ENCODE results near the gene SLC35F6.
"Not testable (repeated sequence)": the region's sequence is repeated elsewhere in the genome, so short reads cannot be mapped to it uniquely, and the experiment has no call there.

SLC35F6 gene

DNA sequence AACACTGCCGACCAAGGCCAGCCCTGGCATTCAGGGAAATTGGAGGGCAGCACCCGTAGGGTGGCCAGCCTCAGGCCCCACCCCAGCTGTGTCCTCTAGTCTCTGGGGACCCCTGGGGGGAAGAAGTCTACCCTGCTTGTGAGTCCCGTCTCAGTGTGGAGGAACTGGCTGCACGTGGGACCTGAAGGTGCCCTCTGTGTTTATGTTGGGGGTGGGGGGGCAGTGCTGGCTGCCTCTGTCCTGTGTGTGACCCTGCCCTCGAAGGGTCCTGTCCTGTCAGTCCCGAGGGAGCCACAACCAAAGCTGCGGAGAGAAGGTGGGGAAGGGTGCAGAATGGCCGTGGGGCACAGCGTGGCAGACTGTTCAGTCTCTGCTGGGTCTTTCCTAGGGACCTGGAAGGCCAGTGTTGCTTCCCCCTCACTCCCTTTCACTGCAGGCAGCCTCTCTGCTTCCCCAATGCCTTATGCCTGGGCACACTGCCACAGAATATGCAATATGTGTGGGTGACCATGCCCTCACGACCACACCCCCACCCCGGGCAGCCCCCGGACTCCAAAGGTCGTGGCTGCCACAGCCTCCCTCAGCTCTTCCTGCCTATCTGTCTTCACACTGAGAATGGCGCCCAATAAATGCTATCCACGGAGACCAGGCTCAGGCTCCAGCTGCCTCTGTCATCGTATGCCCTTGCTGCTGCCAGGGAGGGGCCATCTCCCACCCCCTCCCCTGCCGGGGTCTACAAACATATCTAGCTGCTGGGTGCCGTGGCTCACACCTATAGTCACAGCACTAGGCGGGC is 33.3 kb upstream of the SLC35F6 start:
- no peak for DNase-seq

DNA sequence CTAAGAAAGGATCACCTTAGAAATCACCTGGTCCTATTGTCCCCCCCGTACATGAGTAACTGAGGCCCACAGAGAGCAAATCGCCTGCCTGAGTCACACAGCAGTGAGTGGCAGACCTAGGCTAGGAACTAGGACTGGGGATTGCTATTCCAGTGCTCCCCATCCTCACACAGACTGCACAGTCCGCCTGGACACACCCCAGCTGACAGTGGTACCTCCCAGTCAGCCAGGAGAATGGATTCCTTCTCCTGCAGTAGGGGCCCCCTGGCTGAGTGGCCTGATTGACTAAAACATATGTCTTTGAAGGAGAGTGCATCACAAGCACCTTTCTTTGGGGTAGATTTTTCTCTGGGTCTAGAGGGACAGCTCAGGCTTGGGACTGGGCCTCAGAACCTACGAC is 32.4 kb upstream of the SLC35F6 start:
- no peak for DNase-seq

DNA sequence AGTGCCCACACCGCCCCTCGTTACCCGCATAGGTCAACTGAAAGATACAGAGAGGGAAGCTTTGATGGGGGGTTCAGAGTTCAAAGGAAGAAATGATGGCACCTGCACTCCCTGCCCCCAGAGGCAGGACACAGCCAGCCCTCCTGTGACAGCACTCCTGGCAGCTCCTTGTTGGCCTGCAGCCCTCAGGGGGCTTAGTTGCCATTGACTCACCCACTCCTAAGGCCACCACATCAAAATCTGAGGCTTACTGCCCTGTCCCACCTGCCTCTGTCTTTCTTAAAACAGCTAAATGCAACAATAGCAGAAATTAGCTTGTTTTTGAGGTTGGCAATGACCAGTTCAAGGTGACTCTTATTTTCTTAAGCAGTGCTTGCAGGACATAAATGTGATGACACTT is 31.6 kb upstream of the SLC35F6 start:
- DNase-seq: no peak

DNA sequence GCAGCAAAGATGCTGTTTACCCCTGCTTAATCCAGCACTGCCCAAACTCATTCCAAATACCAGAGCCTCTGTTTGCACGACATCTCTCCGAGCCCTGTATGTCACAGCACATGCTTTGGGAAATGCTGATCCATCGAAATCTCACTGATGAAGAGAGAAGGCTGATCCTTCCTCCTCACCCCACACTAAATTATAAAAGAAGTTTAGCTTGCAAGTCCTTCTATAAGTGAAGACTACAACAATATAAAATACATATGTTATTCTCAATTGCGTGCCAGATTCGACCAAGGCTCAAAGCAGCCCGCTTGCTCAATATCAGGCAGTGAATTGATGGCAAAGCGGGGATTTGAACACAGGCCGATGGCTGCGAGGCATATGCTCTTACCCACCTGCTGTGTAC is 30.7 kb upstream of the SLC35F6 start:
- no peak for DNase-seq

DNA sequence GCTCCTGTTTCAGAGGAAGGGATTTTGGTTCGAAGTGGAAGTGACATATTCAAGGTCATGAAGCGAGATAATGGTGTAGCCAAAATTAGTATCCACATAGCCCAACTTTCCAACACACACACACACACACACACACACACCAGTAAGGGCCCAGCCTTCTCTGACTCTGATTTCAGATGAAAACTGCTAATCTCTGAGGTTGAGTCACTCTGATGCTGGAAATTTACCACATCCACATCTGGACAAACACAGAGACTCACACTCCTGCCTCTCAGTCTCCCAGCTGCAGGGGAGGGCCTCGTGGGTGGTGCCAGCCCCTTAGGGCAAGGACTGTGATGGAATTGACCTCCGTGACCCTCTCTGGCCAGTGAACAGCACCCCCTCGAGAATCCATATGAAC is 29.0 kb upstream of the SLC35F6 start:
- DNase-seq: no peak

DNA sequence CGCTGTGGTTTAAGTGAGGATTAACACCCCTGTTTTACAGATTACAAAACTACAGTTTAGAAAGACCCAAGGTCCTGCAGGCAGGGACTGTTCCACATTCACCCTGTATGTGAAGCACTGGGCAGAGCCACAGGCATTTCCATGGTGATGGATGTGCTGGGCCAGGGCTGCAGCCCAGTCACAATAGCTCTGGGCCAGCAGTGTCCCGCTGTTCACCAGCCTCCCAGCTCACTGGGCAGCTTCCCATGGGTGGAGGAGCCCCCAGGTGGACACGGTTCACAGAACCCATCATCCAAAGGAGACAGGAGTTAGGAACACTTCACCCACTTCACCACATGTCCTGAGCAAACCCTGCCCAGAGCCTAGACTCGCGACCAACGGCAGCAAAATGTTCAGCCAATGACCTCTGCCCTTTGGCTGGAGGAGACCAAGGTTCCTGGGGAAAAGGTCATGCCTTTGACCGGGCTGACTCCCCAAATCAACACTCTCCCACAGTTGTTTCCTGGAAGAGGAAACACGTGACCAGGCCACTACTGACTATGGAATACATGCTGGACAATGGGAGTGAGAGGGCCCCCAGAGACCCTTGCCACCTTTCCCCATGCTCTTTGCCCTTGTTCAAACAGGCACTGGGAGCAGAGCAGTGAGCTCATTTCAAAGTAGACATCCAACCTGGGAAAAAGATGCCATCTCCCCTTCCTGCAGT is 28.0 kb upstream of the SLC35F6 start:
- no peak for DNase-seq

DNA sequence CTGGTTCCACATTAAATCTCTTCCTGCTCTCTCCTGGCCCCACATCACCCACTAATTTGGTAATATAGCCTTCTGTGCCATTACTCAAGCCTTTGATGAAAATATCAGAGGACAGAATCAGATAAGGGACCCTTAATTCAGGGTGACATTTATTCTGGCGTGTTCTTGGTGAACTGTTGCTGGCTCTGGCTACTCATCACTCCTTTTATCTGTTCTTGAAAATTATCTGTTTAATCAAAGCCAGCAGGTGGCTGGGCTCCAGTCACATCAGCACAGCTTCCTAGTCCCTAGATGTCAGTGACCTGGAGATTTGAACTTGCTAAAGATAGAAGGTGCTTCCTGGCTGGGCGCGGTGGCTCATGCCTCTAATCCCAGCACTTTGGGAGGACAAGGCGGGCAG is 26.9 kb upstream of the SLC35F6 start:
- no peak for DNase-seq

DNA sequence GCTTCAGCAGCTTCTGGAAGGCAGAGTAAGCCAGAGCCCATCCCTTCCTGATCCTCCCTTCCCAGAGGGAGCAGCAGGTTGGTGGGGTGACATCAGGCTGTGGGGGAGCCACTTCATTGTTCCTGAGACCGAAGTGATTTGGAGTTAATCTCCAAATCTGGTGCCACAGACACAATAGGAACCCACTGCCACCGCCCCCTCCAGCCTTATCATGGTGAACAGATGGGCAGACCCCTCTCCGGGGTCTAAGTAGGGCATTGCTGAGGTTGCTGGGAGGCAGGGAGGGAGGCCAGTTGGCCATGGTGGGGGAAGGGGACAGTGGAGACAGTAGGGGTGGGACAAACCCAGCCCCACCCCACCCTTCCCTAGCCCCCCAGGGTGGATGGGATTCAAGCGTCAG is 25.6 kb upstream of the SLC35F6 start:
- no peak for DNase-seq

DNA sequence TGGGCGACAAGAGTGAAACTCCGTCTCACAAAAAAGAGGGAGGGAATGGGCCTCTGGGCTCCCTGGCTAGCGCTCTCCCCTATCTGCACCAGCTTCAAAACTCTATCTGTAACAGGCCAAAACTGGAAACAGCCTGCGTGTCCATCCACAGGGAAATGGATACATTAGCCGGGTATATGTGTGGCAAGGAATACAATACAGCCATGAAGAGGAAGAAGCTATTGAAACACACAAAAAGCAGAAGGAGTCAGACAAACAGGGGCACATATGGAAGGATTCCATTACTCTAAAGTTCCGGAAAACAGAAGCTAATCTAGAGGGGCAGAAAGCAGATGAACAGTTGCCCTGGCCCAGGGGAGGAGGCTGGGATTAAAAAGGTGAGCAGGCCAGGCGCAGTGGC is 24.6 kb upstream of the SLC35F6 start:
- no peak for DNase-seq

DNA sequence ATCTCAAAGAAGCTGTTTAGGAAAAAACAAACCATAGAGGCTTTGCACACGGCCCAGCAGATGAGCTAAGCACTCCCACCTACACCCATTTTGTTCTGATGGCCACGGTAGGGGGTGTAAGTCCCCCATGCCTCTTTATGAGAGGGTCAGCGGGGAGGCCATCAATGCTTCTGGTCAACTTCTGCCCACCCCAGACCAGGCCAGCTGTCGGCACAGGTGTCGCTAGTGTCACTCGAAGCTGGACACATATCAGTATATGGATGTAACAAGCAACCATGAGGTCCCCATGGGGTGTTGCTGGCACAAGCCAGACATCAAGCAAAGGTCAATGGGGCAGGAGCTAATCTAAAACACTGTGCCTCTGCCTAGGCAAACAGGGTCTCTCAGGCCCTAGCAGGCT is 23.7 kb upstream of the SLC35F6 start:
- DNase-seq: no peak

DNA sequence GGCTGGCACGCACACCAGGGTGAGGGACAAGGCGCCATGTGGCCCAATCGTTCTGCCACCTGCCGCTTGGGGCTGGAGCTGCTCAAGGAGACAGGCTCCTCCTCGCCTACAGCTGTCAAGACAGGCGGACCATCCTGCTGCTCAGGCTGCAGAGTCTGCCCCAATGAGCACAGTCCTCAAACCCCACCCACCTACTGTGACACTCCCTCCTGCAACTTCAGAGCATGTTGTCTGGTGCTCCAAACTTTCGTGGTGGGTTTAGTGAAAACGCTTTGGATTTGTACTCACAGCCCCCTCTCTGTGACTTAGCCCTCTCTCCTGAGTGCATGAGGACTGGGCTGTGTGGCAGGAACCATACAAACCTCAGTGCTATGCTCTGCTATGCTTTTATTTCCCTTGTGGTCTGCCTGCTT is 23.2 kb upstream of the SLC35F6 start:
- no peak for DNase-seq

DNA sequence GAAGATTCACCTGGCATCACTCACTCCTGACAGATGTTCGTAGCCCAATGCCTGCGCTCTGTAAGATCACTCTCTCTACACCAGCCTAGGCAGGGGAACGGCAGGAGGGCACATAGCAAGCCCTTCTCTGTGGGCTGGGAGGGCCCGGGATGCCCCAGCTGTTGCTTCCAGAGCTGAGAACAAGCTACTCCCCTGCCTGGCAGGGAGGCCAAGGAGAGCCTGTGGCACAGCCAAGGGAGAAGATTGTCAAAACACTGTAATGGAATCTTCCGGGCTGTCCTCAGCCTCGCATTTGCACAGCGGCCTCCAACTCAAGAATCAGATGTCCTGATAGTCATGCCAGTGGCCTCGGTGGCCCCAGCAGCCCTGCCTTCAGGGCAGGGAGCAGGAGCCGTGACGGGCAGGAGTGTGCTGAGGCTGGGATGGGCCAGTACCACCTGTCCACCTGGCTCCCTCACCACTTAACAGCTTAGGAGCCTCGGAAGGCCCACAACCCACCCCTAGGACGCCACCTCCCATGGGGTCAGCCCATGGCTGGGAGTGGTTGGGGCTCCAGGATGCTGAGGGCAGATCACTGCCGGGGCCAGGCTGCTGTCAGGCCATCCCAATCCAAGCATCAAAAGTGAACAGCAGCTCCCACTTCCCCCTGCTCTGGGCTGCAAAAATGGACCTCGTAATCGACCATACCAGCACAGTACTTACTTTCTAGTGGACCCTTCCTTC is 21.9 kb upstream of the SLC35F6 start:
- no peak for DNase-seq

DNA sequence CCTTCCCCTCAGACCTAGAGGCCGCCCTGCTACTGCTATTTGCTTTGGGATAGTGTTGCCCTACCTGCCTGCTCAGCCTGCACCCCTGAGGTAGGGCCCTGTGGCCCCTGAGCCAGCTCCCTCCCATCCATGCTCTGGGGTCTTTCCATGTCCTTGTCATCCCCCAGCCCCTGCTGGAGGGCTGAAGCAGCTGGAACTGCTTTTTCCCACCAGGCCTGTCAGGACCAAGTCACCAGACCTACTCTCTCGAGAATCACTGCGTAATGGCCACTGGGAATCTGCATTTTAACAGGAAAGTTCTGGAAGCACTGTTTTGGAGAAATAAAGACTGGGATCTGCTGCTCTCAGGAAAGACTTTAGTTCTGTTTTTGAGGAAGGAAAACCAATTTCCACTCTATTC is 20.2 kb upstream of the SLC35F6 start:
- DNase-seq: no peak

DNA sequence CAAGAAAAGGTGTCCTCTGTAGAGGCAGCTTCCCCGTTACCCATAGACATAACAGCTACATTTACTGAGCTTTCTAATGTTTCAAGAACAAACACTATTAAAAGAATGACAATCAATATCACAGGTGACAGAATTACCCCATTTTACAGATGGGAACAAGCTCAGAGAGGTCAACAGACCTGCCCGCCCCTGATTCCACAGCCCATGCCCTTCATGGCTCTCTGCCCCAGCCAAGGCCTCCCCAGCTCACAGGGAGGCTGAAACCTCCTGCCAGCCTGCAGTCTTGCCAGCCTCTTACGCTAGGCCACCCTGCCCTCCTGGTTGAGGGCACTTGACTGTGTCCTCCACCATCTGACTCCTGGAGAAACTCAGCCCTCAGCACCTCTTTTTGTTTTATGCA is 19.1 kb upstream of the SLC35F6 start:
- no peak for DNase-seq

DNA sequence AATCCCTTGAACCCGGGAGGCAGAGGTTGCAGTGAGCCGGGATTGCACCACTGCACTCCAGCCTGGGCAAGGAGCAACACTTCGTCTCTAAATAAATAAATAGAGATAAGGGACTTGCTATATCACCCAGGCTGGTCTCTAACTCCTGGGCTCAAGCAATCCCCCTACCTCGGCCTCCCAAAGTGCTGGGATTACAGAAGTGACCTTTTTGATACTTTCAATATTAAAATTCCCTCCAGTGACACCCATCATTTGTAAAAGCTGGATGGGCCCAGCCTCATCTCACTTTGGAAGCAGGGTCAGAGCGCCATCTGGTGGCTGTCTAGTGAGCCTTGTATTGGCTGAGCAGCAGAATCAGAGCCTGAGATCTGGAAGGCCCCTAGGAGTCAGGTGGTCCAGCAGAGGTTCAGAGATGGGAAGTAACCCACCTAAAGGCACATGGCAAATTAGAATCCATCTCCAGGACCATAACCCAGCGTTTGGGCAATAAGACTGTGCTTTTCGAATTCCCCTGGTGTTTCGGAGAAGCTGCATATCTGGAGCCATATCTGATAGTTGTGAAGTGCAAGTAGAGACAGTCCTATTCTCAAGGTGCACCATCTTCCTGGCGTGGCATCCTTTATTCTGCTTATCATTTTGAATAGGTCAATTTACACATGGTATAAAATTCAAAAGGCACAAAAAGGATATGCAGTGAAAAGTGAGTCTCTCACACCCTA is 18.3 kb upstream of the SLC35F6 start:
- DNase-seq: peak; percentile 76

DNA sequence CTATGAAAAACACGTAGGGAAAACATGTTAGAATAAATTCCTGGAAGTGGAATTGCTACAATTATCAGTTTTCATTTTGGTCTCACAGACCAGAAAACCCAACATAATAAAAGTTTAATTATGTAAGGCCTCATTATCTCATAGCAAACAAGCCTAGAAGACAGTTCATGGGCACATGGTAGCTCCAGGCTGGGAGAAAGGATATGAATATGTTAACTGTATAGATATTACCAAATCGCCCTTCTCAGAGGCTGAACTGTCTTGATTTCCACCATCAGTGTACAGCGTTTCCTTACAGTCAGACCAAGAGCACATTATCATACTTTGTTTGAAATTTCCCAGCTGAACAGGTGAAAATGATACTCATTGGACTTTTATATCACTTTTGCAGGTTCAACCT is 17.1 kb upstream of the SLC35F6 start:
- DNase-seq: no peak

DNA sequence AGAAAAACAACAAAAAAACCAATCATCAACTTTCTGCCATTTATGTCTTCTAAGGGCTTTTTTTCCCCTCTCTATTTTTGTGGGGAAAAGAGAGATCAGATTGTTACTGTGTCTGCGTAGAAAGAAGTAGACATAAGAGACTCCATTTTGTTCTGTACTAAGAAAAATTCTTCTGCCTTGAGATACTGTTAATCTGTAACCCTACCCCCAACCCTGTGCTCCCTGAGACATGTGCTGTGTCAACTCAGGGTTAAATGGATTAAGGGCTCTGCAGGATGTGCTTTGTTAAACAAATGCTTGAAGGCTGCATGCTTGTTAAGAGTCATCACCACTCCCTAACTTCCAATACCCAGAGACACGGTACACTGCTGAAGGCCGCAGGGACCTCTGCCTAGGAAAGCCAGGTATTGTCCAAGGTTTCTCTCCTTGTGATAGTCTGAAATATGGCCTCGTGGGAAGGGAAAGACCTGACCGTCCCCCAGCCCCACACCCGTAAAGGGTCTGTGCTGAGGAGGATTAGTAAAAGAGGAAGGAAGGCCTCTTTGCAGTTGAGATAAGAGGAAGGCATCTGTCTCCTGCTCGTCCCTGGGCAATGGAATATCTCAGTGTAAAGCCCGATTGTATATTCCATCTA is 14.2 kb upstream of the SLC35F6 start:
- not testable (repeated sequence) for DNase-seq

DNA sequence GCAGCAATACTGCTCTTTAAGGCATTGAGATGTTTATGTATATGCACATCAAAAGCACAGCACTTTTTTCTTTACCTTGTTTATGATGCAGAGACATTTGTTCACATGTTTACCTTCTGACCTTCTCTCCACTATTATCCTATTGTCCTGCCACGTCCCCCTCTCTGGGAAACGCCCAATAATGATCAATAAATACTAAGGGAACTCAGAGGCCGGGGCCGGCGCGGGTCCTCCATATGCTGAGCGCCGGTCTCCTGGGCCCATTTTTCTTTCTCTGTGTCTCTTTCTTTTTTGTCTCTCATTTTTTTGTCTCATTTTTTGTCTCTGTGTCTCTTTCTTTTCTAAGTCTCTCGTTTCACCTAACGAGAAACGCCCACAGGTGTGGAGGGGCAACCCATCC is 13.6 kb upstream of the SLC35F6 start:
- DNase-seq: not testable (repeated sequence)

DNA sequence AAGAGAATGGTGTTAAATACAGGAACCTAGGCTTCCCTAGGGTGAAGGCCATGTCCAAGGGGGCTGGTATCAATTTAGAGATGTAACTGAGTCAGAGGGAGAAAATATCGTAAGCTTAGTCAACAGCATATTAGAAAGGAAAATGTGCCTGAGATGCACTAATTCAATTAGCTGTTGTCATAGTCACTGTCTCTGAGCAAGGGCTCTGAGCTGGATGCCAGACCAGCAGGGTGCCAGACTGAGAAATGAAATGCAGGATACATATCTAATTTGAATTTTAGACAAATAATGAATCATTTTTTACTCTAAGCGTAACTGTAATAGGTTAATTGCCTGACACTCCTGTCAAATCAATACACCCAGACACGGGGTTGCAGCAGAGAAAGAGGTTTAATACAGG is 11.4 kb upstream of the SLC35F6 start:
- no peak for DNase-seq

DNA sequence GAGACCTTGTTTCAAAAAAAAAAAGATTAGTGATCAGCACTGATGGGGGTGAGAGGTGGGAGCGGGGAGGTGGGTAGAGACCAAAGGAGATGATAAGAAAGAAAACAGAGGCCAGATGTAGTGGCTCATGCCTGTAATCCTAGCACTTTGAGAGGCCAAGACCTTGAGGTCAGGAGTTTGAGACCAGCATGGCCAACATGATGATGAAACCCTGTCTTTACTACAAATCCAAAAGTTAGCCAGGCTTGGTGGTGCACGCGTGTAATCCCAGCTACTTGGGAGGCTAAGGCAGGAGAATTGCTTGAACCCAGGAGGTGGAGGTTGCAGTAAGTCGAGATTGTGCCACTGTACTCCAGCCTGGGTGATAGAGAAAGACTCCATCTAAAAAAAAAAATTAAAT is 9.5 kb upstream of the SLC35F6 start:
- DNase-seq: no peak

DNA sequence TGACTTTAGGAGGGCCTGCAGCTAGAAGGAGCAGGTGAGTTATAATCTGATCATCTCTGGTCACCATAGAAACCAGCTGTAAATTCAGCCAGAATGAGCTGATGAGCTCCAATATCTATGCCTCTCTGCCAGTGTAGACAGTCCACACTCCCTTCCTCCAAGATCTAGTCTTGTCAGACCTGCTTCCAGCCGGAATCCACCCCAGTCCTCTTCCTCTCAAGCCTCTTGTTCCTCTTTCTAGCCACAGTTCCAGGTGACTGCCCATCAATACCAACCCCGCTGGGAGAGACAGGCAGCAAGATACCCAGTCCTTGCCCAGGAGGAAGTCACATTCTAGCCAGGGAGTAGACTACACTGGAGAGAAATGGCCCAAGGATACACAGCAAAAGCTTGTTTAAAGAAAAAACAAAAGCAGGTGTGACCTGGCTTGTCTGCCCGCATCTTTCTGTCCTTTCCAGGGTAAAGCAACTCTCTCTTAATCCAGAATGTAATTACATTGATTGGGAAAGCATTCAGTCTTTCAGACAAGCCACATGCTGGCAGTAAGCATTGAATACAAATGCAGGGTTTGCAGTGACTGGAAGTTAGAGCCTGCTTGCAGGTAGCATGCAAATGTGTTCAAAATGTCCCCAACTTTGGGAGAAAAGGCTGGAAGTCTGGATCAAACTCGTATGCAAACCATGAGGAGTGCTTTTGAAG is 9.0 kb upstream of the SLC35F6 start:
- no peak for DNase-seq

DNA sequence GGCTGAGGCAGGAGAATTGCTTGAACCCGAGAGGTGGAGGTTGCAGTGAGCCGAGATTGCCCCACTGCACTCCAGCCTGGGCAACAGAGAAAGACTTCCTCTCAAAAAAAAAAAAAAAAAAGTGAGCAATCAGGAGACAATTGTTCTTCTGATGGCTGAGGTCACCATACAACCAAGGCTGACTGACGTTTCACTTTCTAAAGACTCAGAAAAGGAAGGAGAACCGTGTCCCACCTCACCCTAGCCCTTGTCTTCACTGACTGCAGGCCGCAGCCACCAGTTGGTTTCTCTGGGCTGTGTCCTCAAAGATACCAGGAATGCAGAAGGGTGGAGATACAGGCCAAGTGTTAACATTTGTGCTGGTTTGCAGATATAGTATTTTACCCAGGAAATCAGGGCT is 7.7 kb upstream of the SLC35F6 start:
- no peak for DNase-seq
